Measurements from ENCODE around the gene ARSI. TPM values are rescaled to one million over a fixed set of nuclear protein-coding genes. Genes with fewer than 3 reads are reported as not detected.

ARSI gene
- total and polyA plus RNA-seq, 2 of the 4 experiments (the other 2 are of a cell fraction) = 14.8 to 15.2 TPM

DNA sequence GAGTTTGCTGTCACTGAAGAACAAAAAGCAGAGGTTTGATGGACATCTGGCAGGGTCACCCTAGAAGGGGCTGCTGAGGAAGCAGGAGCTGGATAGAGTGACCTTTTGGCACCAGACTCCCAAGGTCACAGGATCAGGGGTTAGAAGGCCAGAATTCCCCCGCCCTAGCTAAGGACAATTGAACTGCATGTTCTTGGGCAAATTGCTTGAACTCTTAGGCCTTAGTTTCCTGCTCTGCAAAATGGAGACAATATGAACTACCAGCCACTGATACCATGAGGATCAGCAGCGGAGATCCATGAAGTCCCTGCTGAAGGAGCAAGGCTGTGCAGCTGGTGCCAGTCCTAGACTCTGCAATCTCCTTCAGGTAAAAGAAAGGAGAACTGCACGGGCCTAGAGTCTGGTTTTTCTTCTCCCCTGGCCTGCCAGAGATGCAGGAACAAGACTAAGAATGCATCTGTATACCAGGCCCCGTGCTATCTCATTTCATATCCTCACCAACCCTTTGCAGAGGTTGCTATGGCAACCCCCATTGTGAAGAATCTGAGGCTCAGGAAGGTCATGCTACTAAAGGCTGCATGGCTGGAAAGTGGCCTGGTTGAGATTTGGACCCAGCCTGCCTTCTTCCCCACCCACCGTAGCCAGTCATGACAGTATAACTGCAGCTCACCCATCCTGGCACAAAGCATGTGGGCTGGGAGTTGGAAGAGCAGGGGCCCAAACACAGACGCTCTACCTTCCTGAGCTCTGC lies 46.9 kb downstream of the ARSI start:
- dilution Hi-C loops (cut with HindIII; ENCODE audit: low sequenced_read_pairs, unreplicated experiment) = no loop called here
- no peak for TF ChIP-seq CHD1 (IDR thresholded peaks at IDR 0.05; ENCODE audit: low read depth, low read length)
- TF ChIP-seq MAZ (IDR thresholded peaks at IDR 0.05; ENCODE audit: borderline replicate concordance, low read depth, low read length) = no peak
- TF ChIP-seq POLR2A (IDR thresholded peaks at IDR 0.05; ENCODE audit: low read depth, low read length) = no peak
- no peak for TF ChIP-seq RCOR1 (IDR thresholded peaks at IDR 0.05; ENCODE audit: insufficient replicate concordance, low read length)
- TF ChIP-seq, protein P1, sequence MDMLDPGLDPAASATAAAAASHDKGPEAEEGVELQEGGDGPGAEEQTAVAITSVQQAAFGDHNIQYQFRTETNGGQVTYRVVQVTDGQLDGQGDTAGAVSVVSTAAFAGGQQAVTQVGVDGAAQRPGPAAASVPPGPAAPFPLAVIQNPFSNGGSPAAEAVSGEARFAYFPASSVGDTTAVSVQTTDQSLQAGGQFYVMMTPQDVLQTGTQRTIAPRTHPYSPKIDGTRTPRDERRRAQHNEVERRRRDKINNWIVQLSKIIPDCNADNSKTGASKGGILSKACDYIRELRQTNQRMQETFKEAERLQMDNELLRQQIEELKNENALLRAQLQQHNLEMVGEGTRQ (IDR thresholded peaks at IDR 0.05; ENCODE audit: low read depth, low read length) = no peak
- TF ChIP-seq, protein P2, sequence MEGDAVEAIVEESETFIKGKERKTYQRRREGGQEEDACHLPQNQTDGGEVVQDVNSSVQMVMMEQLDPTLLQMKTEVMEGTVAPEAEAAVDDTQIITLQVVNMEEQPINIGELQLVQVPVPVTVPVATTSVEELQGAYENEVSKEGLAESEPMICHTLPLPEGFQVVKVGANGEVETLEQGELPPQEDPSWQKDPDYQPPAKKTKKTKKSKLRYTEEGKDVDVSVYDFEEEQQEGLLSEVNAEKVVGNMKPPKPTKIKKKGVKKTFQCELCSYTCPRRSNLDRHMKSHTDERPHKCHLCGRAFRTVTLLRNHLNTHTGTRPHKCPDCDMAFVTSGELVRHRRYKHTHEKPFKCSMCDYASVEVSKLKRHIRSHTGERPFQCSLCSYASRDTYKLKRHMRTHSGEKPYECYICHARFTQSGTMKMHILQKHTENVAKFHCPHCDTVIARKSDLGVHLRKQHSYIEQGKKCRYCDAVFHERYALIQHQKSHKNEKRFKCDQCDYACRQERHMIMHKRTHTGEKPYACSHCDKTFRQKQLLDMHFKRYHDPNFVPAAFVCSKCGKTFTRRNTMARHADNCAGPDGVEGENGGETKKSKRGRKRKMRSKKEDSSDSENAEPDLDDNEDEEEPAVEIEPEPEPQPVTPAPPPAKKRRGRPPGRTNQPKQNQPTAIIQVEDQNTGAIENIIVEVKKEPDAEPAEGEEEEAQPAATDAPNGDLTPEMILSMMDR (conservative IDR thresholded peaks at IDR 0.05; ENCODE audit: low read depth, low read length) = no peak
- TF ChIP-seq NFE2L2 (IDR thresholded peaks at IDR 0.05; ENCODE audit: low read depth, low read length) = no peak
- TF ChIP-seq RAD21 (IDR thresholded peaks at IDR 0.05; ENCODE audit: low read length) = no peak
- TF ChIP-seq, protein P3, sequence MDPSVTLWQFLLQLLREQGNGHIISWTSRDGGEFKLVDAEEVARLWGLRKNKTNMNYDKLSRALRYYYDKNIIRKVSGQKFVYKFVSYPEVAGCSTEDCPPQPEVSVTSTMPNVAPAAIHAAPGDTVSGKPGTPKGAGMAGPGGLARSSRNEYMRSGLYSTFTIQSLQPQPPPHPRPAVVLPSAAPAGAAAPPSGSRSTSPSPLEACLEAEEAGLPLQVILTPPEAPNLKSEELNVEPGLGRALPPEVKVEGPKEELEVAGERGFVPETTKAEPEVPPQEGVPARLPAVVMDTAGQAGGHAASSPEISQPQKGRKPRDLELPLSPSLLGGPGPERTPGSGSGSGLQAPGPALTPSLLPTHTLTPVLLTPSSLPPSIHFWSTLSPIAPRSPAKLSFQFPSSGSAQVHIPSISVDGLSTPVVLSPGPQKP (IDR thresholded peaks at IDR 0.05; ENCODE audit: borderline replicate concordance, low read depth, low read length) = no peak
- H4K91ac ChIP-seq (ENCODE audit: insufficient read depth, low read depth, low read length) = no peak overlapping the region
- no peak overlapping the region for H3K9ac ChIP-seq (ENCODE audit: low read depth, low read length)
- intact Hi-C loops (cut with micrococcal nuclease) = no loop called here
- H3K36me3 ChIP-seq (ENCODE audit: control insufficient read depth, insufficient read depth, low read length) = no peaks in the 10 kb centered on the region
- H2AK9ac ChIP-seq (replicated peaks; ENCODE audit: low read depth, low read length, poor library complexity) = no peak overlapping the region
- no peak overlapping the region for H3K18ac ChIP-seq (ENCODE audit: low read depth, low read length)
- 80% methylated on average over 2 of the region's 6 CpGs; no CpG with 5 or more reads in 1 of the 2 experiments for WGBS, 2 experiments (ENCODE audit: extremely low coverage in 2 of 2, insufficient read length in 1 of 2)
- H2BK15ac ChIP-seq (ENCODE audit: low read depth, low read length) = no peak overlapping the region
- H3K27me3 ChIP-seq (ENCODE audit: control insufficient read depth, insufficient read depth, low read length) = no peaks in the 10 kb centered on the region; the same call in 1 of the 2 replicates
- no TSS peak for BruUV-seq (replicated peaks)
- H3K4me1 ChIP-seq (ENCODE audit: control insufficient read depth, insufficient read depth, low read length) = peaks cover 3% of the 10 kb centered on the region; the same call in 1 of the 2 replicates
- no peak overlapping the region for H2BK5ac ChIP-seq (ENCODE audit: low read depth, low read length, poor library complexity, severe bottlenecking)
- no peak overlapping the region for H3K56ac ChIP-seq (ENCODE audit: extremely low read depth, insufficient read depth, low read length)
- no peaks in the 10 kb centered on the region for H3K79me1 ChIP-seq (ENCODE audit: low read depth in 1 of 2, low read length in 2 of 2)
- no peaks in the 10 kb centered on the region for H4K20me1 ChIP-seq (ENCODE audit: insufficient read depth, low read length)
- no peak overlapping the region for H3K23ac ChIP-seq (ENCODE audit: low read depth, low read length)
- no peak overlapping the region for H4K8ac ChIP-seq (ENCODE audit: low read depth in 2 of 2, low read length in 2 of 2)
- in situ Hi-C loops (cut with MboI; ENCODE audit: low sequenced_read_pairs) = no loop called here
- H2BK120ac ChIP-seq (ENCODE audit: low read depth, low read length) = no peak overlapping the region
- POLR2A ChIA-PET (ENCODE audit: unreplicated experiment) = no interaction called here
- no peak overlapping the region for H2AK5ac ChIP-seq (ENCODE audit: low read depth, low read length)
- DNase-seq (peak; percentile 38), ATAC-seq (ENCODE audit: low read depth) (peak; percentile 60)
- H3K9me3 ChIP-seq (ENCODE audit: control insufficient read depth, insufficient read depth, low read length) = no peaks in the 10 kb centered on the region
- H4K5ac ChIP-seq (ENCODE audit: low read depth, low read length) = no peak overlapping the region
- no peak overlapping the region for H3K4me3 ChIP-seq (ENCODE audit: insufficient read depth, low read depth, low read length)
- H3K4me2 ChIP-seq (ENCODE audit: low read depth, low read length) = no peak overlapping the region
- CTCF ChIA-PET = no interaction called here
- no peak overlapping the region for H2BK20ac ChIP-seq (ENCODE audit: low read depth, low read length)
- no peak overlapping the region for H3K4ac ChIP-seq (ENCODE audit: low read depth, low read length)
- no peak overlapping the region for H3K14ac ChIP-seq (replicated peaks; ENCODE audit: low read depth, low read length)
- H3K9me1 ChIP-seq (ENCODE audit: insufficient read depth, low read length) = no peaks in the 10 kb centered on the region
- H2AFZ ChIP-seq (replicated peaks; ENCODE audit: low read length, poor library complexity) = no peak overlapping the region
- H3K27ac ChIP-seq (ENCODE audit: insufficient read depth, low read length) = no peak overlapping the region
